Pancreas (tissue), 10 donors: ENCODE results near the gene DTNA. TPM values are rescaled to one million over a fixed set of nuclear protein-coding genes. Genes with fewer than 3 reads are reported as not detected.

Source experiments
- ATAC-seq, 4 donors: fragments of 200-7000 bp; cut with Tn5 transposase; one replicate each; pipeline versions ENCODE4 v1.8.0 to v1.9.1; 2020; ENCODE audit warnings: mild to moderate bottlenecking in 4 of 4, moderate library complexity in 4 of 4
- DNase-seq, 6 donors: peaks; one replicate each; pipeline ENCODE4 v3.0.0-alpha.2; 2020
- FAIRE-seq: peaks from 2 replicates; lab custom pipeline; 2012; peaks lifted over from hg19 to GRCh38; lab: Jason Lieb, UNC
- H3K27ac ChIP-seq, 4 donors: fragments of 200-600 bp; sonication (generic); 1 replicate in 3 of 4; 2 replicates in 1 of 4; pipeline versions ENCODE4 v1.5.0 to v1.8.0; 2020
- H3K27me3 ChIP-seq, 4 donors: fragments of 200-600 bp; one replicate each; pipeline ENCODE4 v1.8.0; 2021
- H3K36me3 ChIP-seq, 3 donors: fragments of 200-600 bp; sonication (generic) in 1 of 3; one replicate each; pipeline versions ENCODE4 v1.5.0 to v1.8.0; 2020 to 2021
- H3K4me1 ChIP-seq, 3 donors: fragments of 200-600 bp; one replicate each; pipeline ENCODE4 v1.8.0; 2021
- H3K4me3 ChIP-seq, 4 donors: fragments of 200-600 bp; sonication (generic) in 2 of 4; one replicate each; pipeline versions ENCODE4 v1.5.0 to v1.8.0; 2020 to 2021
- H3K9me3 ChIP-seq, 4 donors: fragments of 200-600 bp; one replicate each; pipeline ENCODE4 v1.8.0; 2021
- CTCF ChIP-seq, 4 donors: fragments of 200-600 bp; sonication (generic) in 3 of 4; IDR thresholded peaks; one replicate each; pipeline versions ENCODE4 v1.5.0 to v1.8.0; 2021; ENCODE audit warnings: antibody characterized with exemption in 4 of 4
- WGBS, 2 donors: extraction: QIAGEN DNeasy Blood & Tissue Kit; methylation state at CpG; one replicate each; pipeline ENCODE4 v1.1.7; 2013; 5-methylcytosine and 5-hydroxymethylcytosine counted together
- intact Hi-C, 3 donors: fragments of 100-400 bp; cut with DNase I; formaldehyde crosslinking; loops; one replicate each; pipeline versions ENCODE4 v1.11.1 to v1.14.2; 2022
- polyA plus RNA-seq, 2 donors: library from polyadenylated mRNA; stranded (reverse); fragments of 200-250 nt; gene quantifications; one replicate each; pipeline ENCODE4 v1.2.3, GENCODE V29; 2013
- total RNA-seq, 6 donors: library from RNA; stranded (reverse); fragmentation: NEBNext Ultra II Directional in 4 of 6; extraction: Animal tissue kit (Norgen Biotek cat#: 25700) in 4 of 6; gene quantifications; one replicate each; pipeline versions ENCODE4 v1.2.1 to v1.2.4, GENCODE V29; 2021 to 2023
- donor health status: healthy with polysubstance abuse.
- donor health status: DM: no; HTN: no; CAD: no; lungs with moderate emphysema.
- donor health status: DM: no; HTN: no; CAD: no.
- donor health status: control.
- donor health status: control.
- donor health status: Bipolar disorder and iron deficiency.
- donor health status: DM: yes; HTN: yes; CAD: no.
- donor health status: DM: no; HTN: no; CAD: no.
- donor health status: DM: no; HTN: no; CAD: no.
- donor health status: DM: yes; HTN: yes; CAD: no.

The DTNA gene
- total and polyA plus RNA-seq, 8 donors = 15.3 to 37.5 (median 26.4) TPM

- 72 to 77% methylated on average over 5 of the region's 5 CpGs for WGBS, 2 donors
These were observed 47.6 kb downstream of the DTNA start for GRCh38 chr18:34757666-34758065.

GRCh38 chr18:34758378-34758948, 48.4 kb downstream of the DTNA start:
- intact Hi-C loops = no loop called here
- DNase-seq (no peak), FAIRE-seq (no peak), ATAC-seq (peak in 1 of 4 donors; percentile 36)
- H3K4me1 ChIP-seq = peaks cover 0 to 7% (median 0%) of the 10 kb centered on the region in 3 donors
- H3K27me3 ChIP-seq = no peaks in the 10 kb centered on the region
- H3K27ac ChIP-seq = no peak overlapping the region
- no peak overlapping the region for H3K4me3 ChIP-seq
- TF ChIP-seq CTCF (IDR thresholded peaks at IDR 0.05) = no peak
- no peaks in the 10 kb centered on the region for H3K9me3 ChIP-seq
- no peaks in the 10 kb centered on the region for H3K36me3 ChIP-seq

More at GRCh38 chr18:34757666-34758065, 47.6 kb downstream of the DTNA start:
- no peaks in the 10 kb centered on the region for H3K36me3 ChIP-seq
- FAIRE-seq (no peak), ATAC-seq (no peak), DNase-seq (no peak)
- H3K4me1 ChIP-seq = peaks cover 0 to 7% (median 0%) of the 10 kb centered on the region in 3 donors
- H3K27me3 ChIP-seq = no peaks in the 10 kb centered on the region
- TF ChIP-seq CTCF (IDR thresholded peaks at IDR 0.05) = no peak
- no peak overlapping the region for H3K4me3 ChIP-seq
- no peaks in the 10 kb centered on the region for H3K9me3 ChIP-seq
- no peak overlapping the region for H3K27ac ChIP-seq
- intact Hi-C loops = no loop called here

GRCh38 chr18:34760444-34760843, 50.3 kb downstream of the DTNA start:
- Histone ChIP-seq H3K27me3 (no peaks in the 10 kb centered on the region), H3K4me3 (no peak overlapping the region), H3K27ac (no peak overlapping the region), H3K36me3 (no peaks in the 10 kb centered on the region), H3K9me3 (no peaks in the 10 kb centered on the region), H3K4me1 (peaks cover 0 to 7% (median 0%) of the 10 kb centered on the region in 3 donors)
- no peak for TF ChIP-seq CTCF (IDR thresholded peaks at IDR 0.05)
- ATAC-seq (no peak), FAIRE-seq (no peak), DNase-seq (no peak)
- intact Hi-C loops = no loop called here
- WGBS, 2 donors = 69 to 71% methylated on average over 4 of the region's 4 CpGs

- no peaks in the 10 kb centered on the region for H3K27me3 ChIP-seq
- no peaks in the 10 kb centered on the region for H3K4me1 ChIP-seq
- no peak for ATAC-seq
- H3K36me3 ChIP-seq = no peaks in the 10 kb centered on the region
- DNase-seq = no peak
- H3K27ac ChIP-seq = no peak overlapping the region
- intact Hi-C loops = no loop called here
- 86 to 90% methylated on average over 4 of the region's 4 CpGs for WGBS, 2 donors
- TF ChIP-seq CTCF (IDR thresholded peaks at IDR 0.05) = no peak
- H3K9me3 ChIP-seq = no peaks in the 10 kb centered on the region
- no peak overlapping the region for H3K4me3 ChIP-seq
- no peak for FAIRE-seq
These were observed 54.4 kb downstream of the DTNA start for GRCh38 chr18:34764451-34764850.

- ATAC-seq = no peak
- intact Hi-C loops = no loop called here
- no peaks in the 10 kb centered on the region for H3K9me3 ChIP-seq
- TF ChIP-seq CTCF (IDR thresholded peaks at IDR 0.05) = no peak
- no peak for FAIRE-seq
- no peak overlapping the region for H3K4me3 ChIP-seq
- H3K36me3 ChIP-seq = no peaks in the 10 kb centered on the region
- WGBS, 2 donors = 93 to 97% methylated on average over 1 of the region's 1 CpG
- no peaks in the 10 kb centered on the region for H3K4me1 ChIP-seq
- no peak overlapping the region for H3K27ac ChIP-seq
- H3K27me3 ChIP-seq = no peaks in the 10 kb centered on the region
- DNase-seq = no peak
These were observed 57.5 kb downstream of the DTNA start for GRCh38 chr18:34767601-34768027.
